ENCODE measurements around the gene CC2D2B.
"Not testable (repeated sequence)": the region's sequence is repeated elsewhere in the genome, so short reads cannot be mapped to it uniquely, and the experiment has no call there.

CC2D2B gene

GRCh38 chr10:95988702-95989101 lies 80.9 kb downstream of the CC2D2B start:
- no peaks in the 10 kb centered on the region; the same call in 1 of the 2 replicates for H3K27me3 ChIP-seq (ENCODE audit: control insufficient read depth, low read length)

GRCh38 chr10:95994376-95994775 lies 86.6 kb downstream of the CC2D2B start:
- H4K20me1 ChIP-seq (ENCODE audit: control insufficient read depth, insufficient read depth, low read depth, low read length); H3F3A ChIP-seq (ENCODE audit: control insufficient read depth, insufficient read depth); H3K9me3 ChIP-seq (ENCODE audit: control insufficient read depth, insufficient read depth, low read length); H3K9me2 ChIP-seq (replicated peaks; ENCODE audit: control insufficient read depth, low read length); H3K27me3 ChIP-seq (ENCODE audit: control insufficient read depth, low read length); H3K79me2 ChIP-seq (ENCODE audit: control insufficient read depth, low read length); H3K4me3 ChIP-seq (ENCODE audit: low read length); H3K4me2 ChIP-seq (ENCODE audit: low read length); H3K36me3 ChIP-seq (ENCODE audit: control insufficient read depth, low read length); H3K4me1 ChIP-seq (ENCODE audit: control insufficient read depth, low read length); H3K27ac ChIP-seq (ENCODE audit: low read depth, low read length): not testable (repeated sequence)

More at GRCh38 chr10:95988702-95989101, 80.9 kb downstream of the CC2D2B start:
- 0 out of 2 replicates have a peak overlapping the region, but pooled peaks have one; percentile 32 for H3K27ac ChIP-seq (ENCODE audit: low read depth, low read length)
- no peaks in the 10 kb centered on the region for H3F3A ChIP-seq (ENCODE audit: control insufficient read depth, insufficient read depth)
- H3K36me3 ChIP-seq (ENCODE audit: control insufficient read depth, low read length) = no peaks in the 10 kb centered on the region
- no peaks in the 10 kb centered on the region for H3K9me2 ChIP-seq (replicated peaks; ENCODE audit: control insufficient read depth, low read length)
- no peaks in the 10 kb centered on the region for H3K79me2 ChIP-seq (ENCODE audit: control insufficient read depth, low read length)
- no peaks in the 10 kb centered on the region for H3K9me3 ChIP-seq (ENCODE audit: control insufficient read depth, insufficient read depth, low read length)
- H4K20me1 ChIP-seq (ENCODE audit: control insufficient read depth, insufficient read depth, low read depth, low read length) = no peaks in the 10 kb centered on the region
- TF ChIP-seq CTCF (IDR thresholded peaks at IDR 0.05; ENCODE audit: low read depth, low read length, poor library complexity, severe bottlenecking) = no peak
- no peak for TF ChIP-seq EZH2phosphoT487 (IDR thresholded peaks at IDR 0.05; ENCODE audit: borderline replicate concordance, low read length)
- no peak overlapping the region for H3K4me3 ChIP-seq (ENCODE audit: low read length)
- peak overlapping the region; percentile 71 for H3K4me2 ChIP-seq (ENCODE audit: low read length)
- peaks cover 16% of the 10 kb centered on the region for H3K4me1 ChIP-seq (ENCODE audit: control insufficient read depth, low read length)

- Histone ChIP-seq H3K27ac (ENCODE audit: low read depth, low read length) (no peak overlapping the region), H3K4me3 (ENCODE audit: low read length) (no peak overlapping the region), H3K36me3 (ENCODE audit: control insufficient read depth, low read length) (no peaks in the 10 kb centered on the region), H4K20me1 (ENCODE audit: control insufficient read depth, insufficient read depth, low read depth, low read length) (no peaks in the 10 kb centered on the region), H3K79me2 (ENCODE audit: control insufficient read depth, low read length) (no peaks in the 10 kb centered on the region), H3K9me3 (ENCODE audit: control insufficient read depth, insufficient read depth, low read length) (no peaks in the 10 kb centered on the region), H3K4me1 (ENCODE audit: control insufficient read depth, low read length) (peaks cover 7% of the 10 kb centered on the region), H3F3A (ENCODE audit: control insufficient read depth, insufficient read depth) (no peaks in the 10 kb centered on the region), H3K4me2 (ENCODE audit: low read length) (no peak overlapping the region), H3K27me3 (ENCODE audit: control insufficient read depth, low read length) (no peaks in the 10 kb centered on the region), H3K9me2 (replicated peaks; ENCODE audit: control insufficient read depth, low read length) (no peaks in the 10 kb centered on the region)
- TF ChIP-seq CTCF (IDR thresholded peaks at IDR 0.05; ENCODE audit: low read depth, low read length, poor library complexity, severe bottlenecking) (no peak), EZH2phosphoT487 (IDR thresholded peaks at IDR 0.05; ENCODE audit: borderline replicate concordance, low read length) (no peak)
Observed at GRCh38 chr10:95998255-95998784, 90.5 kb downstream of the CC2D2B start.

GRCh38 chr10:96013956-96014355 lies 106.2 kb downstream of the CC2D2B start:
- no peak for TF ChIP-seq CTCF (IDR thresholded peaks at IDR 0.05; ENCODE audit: low read depth, low read length, poor library complexity, severe bottlenecking)
- no peaks in the 10 kb centered on the region for H4K20me1 ChIP-seq (ENCODE audit: control insufficient read depth, insufficient read depth, low read depth, low read length)
- H3K27me3 ChIP-seq (ENCODE audit: control insufficient read depth, low read length) = no peaks in the 10 kb centered on the region
- H3K4me2 ChIP-seq (ENCODE audit: low read length) = no peak overlapping the region
- H3K9me3 ChIP-seq (ENCODE audit: control insufficient read depth, insufficient read depth, low read length) = no peaks in the 10 kb centered on the region
- no peaks in the 10 kb centered on the region for H3K36me3 ChIP-seq (ENCODE audit: control insufficient read depth, low read length)
- no peaks in the 10 kb centered on the region for H3K79me2 ChIP-seq (ENCODE audit: control insufficient read depth, low read length)
- H3K4me1 ChIP-seq (ENCODE audit: control insufficient read depth, low read length) = no peaks in the 10 kb centered on the region
- no peak overlapping the region for H3K4me3 ChIP-seq (ENCODE audit: low read length)
- no peak overlapping the region for H3K27ac ChIP-seq (ENCODE audit: low read depth, low read length)
- no peaks in the 10 kb centered on the region for H3F3A ChIP-seq (ENCODE audit: control insufficient read depth, insufficient read depth)
- H3K9me2 ChIP-seq (replicated peaks; ENCODE audit: control insufficient read depth, low read length) = no peaks in the 10 kb centered on the region

Measured in DOHH2 (cell line).